Natural killer cell (primary cell): ENCODE results near the gene KDM4B. TPM values are rescaled to one million over a fixed set of nuclear protein-coding genes. Genes with fewer than 3 reads are reported as not detected.

Source experiments
- ATAC-seq, 3 donors: fragments of 150-1000 bp in 2 of 3; fragments of 200-7000 bp in 1 of 3; cut with Tn5 transposase; 1 replicate in 1 of 3; 2 replicates in 2 of 3; pipeline ENCODE4 v1.10.0; 2021; ENCODE audit warnings: mild to moderate bottlenecking in 2 of 3, moderate library complexity in 2 of 3
- DNase-seq, 2 donors: peaks; one replicate each; pipeline versions ENCODE4 v3.0.0 to v3.0.0-alpha.2; 2013 to 2021; ENCODE audit warnings: mixed read lengths in 1 of 2
- H3K27ac ChIP-seq: one replicate; pipeline ENCODE4 v1.5.1; 2013; ENCODE audit warnings: mild to moderate bottlenecking, low read length
- H3K27me3 ChIP-seq: one replicate; pipeline ENCODE4 v1.6.1; 2013; ENCODE audit warnings: low read length; ENCODE audit not compliant: control insufficient read depth, insufficient read depth
- H3K36me3 ChIP-seq: one replicate; pipeline ENCODE4 v1.6.1; 2013; ENCODE audit warnings: low read length; ENCODE audit not compliant: control insufficient read depth, insufficient read depth
- H3K4me1 ChIP-seq: one replicate; pipeline ENCODE4 v1.6.1; 2013; ENCODE audit warnings: low read length; ENCODE audit not compliant: control insufficient read depth, insufficient read depth
- H3K4me3 ChIP-seq: one replicate; pipeline ENCODE4 v1.5.1; 2013; ENCODE audit warnings: low read length
- H3K9me3 ChIP-seq: one replicate; pipeline ENCODE4 v1.6.1; 2013; ENCODE audit warnings: low read length; ENCODE audit not compliant: control insufficient read depth, insufficient read depth
- H3K27ac Mint-ChIP-seq, 2 donors: one replicate each; pipeline ENCODE4 v1.8.0; 2022; ENCODE audit warnings: mild to moderate bottlenecking in 2 of 2, mixed read lengths in 2 of 2, moderate library complexity in 1 of 2
- H3K27me3 Mint-ChIP-seq, 2 donors: one replicate each; pipeline ENCODE4 v1.8.0; 2022; ENCODE audit warnings: low read depth in 2 of 2, mixed read lengths in 2 of 2
- H3K36me3 Mint-ChIP-seq: one replicate; pipeline ENCODE4 v1.8.0; 2022; ENCODE audit warnings: mixed read lengths
- H3K4me1 Mint-ChIP-seq, 2 donors: one replicate each; pipeline ENCODE4 v1.8.0; 2022; ENCODE audit warnings: mixed read lengths in 2 of 2
- H3K4me3 Mint-ChIP-seq: one replicate; pipeline ENCODE4 v1.8.0; 2022; ENCODE audit warnings: mild to moderate bottlenecking, moderate library complexity, mixed read lengths
- H3K9me3 Mint-ChIP-seq, 2 donors: one replicate each; pipeline ENCODE4 v1.8.0; 2022; ENCODE audit warnings: mixed read lengths in 2 of 2
- CTCF ChIP-seq: fragments of 200-600 bp; IDR thresholded peaks from one replicate; pipeline ENCODE4 v1.8.0; 2022; ENCODE audit warnings: antibody characterized with exemption
- WGBS: methylation state at CpG from one replicate; pipeline ENCODE4 v1.1.7; 2013; ENCODE audit warnings: missing lambda C conversion rate; ENCODE audit not compliant: insufficient coverage; 5-methylcytosine and 5-hydroxymethylcytosine counted together
- intact Hi-C: fragments of 100-400 bp; cut with micrococcal nuclease; formaldehyde crosslinking; loops from one replicate; pipeline ENCODE4 v1.14.2; 2022
- total RNA-seq, 4 donors: library from RNA; stranded (reverse); fragments of 120-200 nt in 1 of 4; gene quantifications; one replicate each; pipeline versions ENCODE4 v1.2.3 to v1.2.4, GENCODE V29; 2013 to 2022

Gene KDM4B
- total RNA-seq, 3 donors from 2014 or later (not counting 1 experiment from before 2014, with no cell fraction given): 68.0 to 73.5 (median 68.1) TPM

GRCh38 chr19:5188548-5189317 is 219.8 kb downstream of the KDM4B start:
- Mint-ChIP-seq H3K36me3 (no peaks in the 10 kb centered on the region), H3K4me1 (no peaks in the 10 kb centered on the region), H3K27me3 (peaks cover 0 to 6% of the 10 kb centered on the region in 2 donors), H3K4me3 (no peak overlapping the region), H3K9me3 (no peaks in the 10 kb centered on the region), H3K27ac (no peak overlapping the region)
- Histone ChIP-seq H3K4me3 (no peak overlapping the region), H3K27me3 (no peaks in the 10 kb centered on the region), H3K4me1 (no peaks in the 10 kb centered on the region), H3K27ac (no peak overlapping the region), H3K36me3 (no peaks in the 10 kb centered on the region), H3K9me3 (no peaks in the 10 kb centered on the region)
- 61% methylated on average over 17 of the region's 19 CpGs for WGBS
- DNase-seq (no peak), ATAC-seq (no peak)
- intact Hi-C loops: no loop called here
- no peak for TF ChIP-seq CTCF

- Mint-ChIP-seq H3K27me3 (peaks cover 0 to 6% of the 10 kb centered on the region in 2 donors), H3K27ac (no peak overlapping the region), H3K9me3 (no peaks in the 10 kb centered on the region), H3K36me3 (no peaks in the 10 kb centered on the region), H3K4me3 (no peak overlapping the region), H3K4me1 (no peaks in the 10 kb centered on the region)
- H3K27ac ChIP-seq: no peak overlapping the region
- no peaks in the 10 kb centered on the region for H3K36me3 ChIP-seq
- ATAC-seq (no peak), DNase-seq (no peak)
- H3K27me3 ChIP-seq: no peaks in the 10 kb centered on the region
- H3K4me3 ChIP-seq: no peak overlapping the region
- no peaks in the 10 kb centered on the region for H3K9me3 ChIP-seq
- intact Hi-C loops: no loop called here
- H3K4me1 ChIP-seq: no peaks in the 10 kb centered on the region
- WGBS: 73% methylated on average over 1 of the region's 6 CpGs
- no peak for TF ChIP-seq CTCF
These were observed 220.3 kb downstream of the KDM4B start for GRCh38 chr19:5189318-5189607.

- peaks cover 0 to 6% of the 10 kb centered on the region in 2 donors for H3K27me3 Mint-ChIP-seq
- H3K9me3 Mint-ChIP-seq: no peaks in the 10 kb centered on the region
- H3K4me3 Mint-ChIP-seq: no peak overlapping the region
- H3K27ac ChIP-seq: no peak overlapping the region
- ATAC-seq (no peak), DNase-seq (no peak)
- H3K4me3 ChIP-seq: no peak overlapping the region
- H3K4me1 ChIP-seq: no peaks in the 10 kb centered on the region
- intact Hi-C loops: no loop called here
- no peak for TF ChIP-seq CTCF
- no peaks in the 10 kb centered on the region for H3K4me1 Mint-ChIP-seq
- 52% methylated on average over 5 of the region's 5 CpGs for WGBS
- H3K36me3 Mint-ChIP-seq: no peaks in the 10 kb centered on the region
- H3K9me3 ChIP-seq: no peaks in the 10 kb centered on the region
- no peaks in the 10 kb centered on the region for H3K36me3 ChIP-seq
- H3K27ac Mint-ChIP-seq: no peak overlapping the region
- no peaks in the 10 kb centered on the region for H3K27me3 ChIP-seq
These were observed 222.2 kb downstream of the KDM4B start for GRCh38 chr19:5191091-5191490.

GRCh38 chr19:5192568-5192967 is 223.7 kb downstream of the KDM4B start:
- TF ChIP-seq CTCF: no peak
- Mint-ChIP-seq H3K4me1 (no peaks in the 10 kb centered on the region), H3K4me3 (no peak overlapping the region), H3K27ac (no peak overlapping the region), H3K27me3 (peaks cover 0 to 6% of the 10 kb centered on the region in 2 donors), H3K36me3 (no peaks in the 10 kb centered on the region), H3K9me3 (no peaks in the 10 kb centered on the region)
- DNase-seq (no peak), ATAC-seq (no peak)
- 86% methylated on average over 5 of the region's 5 CpGs for WGBS
- Histone ChIP-seq H3K27me3 (no peaks in the 10 kb centered on the region), H3K9me3 (no peaks in the 10 kb centered on the region), H3K4me1 (no peaks in the 10 kb centered on the region), H3K27ac (no peak overlapping the region), H3K4me3 (no peak overlapping the region), H3K36me3 (no peaks in the 10 kb centered on the region)
- intact Hi-C loops: no loop called here
